SK-N-SH treated with all-trans-retinoic acid at 6 μM for 48 hours (cell line): ENCODE results near the gene JAML.

Experiments used
- ATAC-seq: fragments of 200-7000 bp; cut with Tn5 transposase; 3 replicates; pipeline ENCODE4 v1.9.1; 2020; ENCODE audit warnings: mild to moderate bottlenecking, moderate library complexity
- ARNTL ChIP-seq: fragments of 450-650 bp; formaldehyde crosslinking; IDR thresholded peaks from 2 replicates; pipeline ENCODE4 v1.5.0; 2020; ENCODE audit warnings: low read depth, mild to moderate bottlenecking, moderate library complexity, borderline replicate concordance
- BACH2 ChIP-seq: fragments of 250-450 bp; sonication (Bioruptor Pico); IDR thresholded peaks from 2 replicates; pipeline ENCODE4 v1.9.0; 2021; ENCODE audit warnings: mild to moderate bottlenecking, borderline replicate concordance
- ESRRG ChIP-seq: fragments of 250-450 bp; sonication (Bioruptor Pico); IDR thresholded peaks from 2 replicates; pipeline ENCODE4 v1.6.1; 2021; ENCODE audit warnings: mild to moderate bottlenecking
- GLIS3 ChIP-seq: fragments of 250-450 bp; sonication (Bioruptor Pico); IDR thresholded peaks from 2 replicates; pipeline ENCODE4 v1.5.0; 2020; ENCODE audit warnings: mild to moderate bottlenecking, moderate library complexity
- ISL1 ChIP-seq: fragments of 250-450 bp; sonication (Bioruptor Pico); IDR thresholded peaks from 2 replicates; pipeline ENCODE4 v2.1.2; 2022; ENCODE audit warnings: mild to moderate bottlenecking, moderate library complexity
- OSR1 ChIP-seq: fragments of 250-450 bp; sonication (Bioruptor Pico); IDR thresholded peaks from 2 replicates; pipeline ENCODE4 v1.8.0; 2022; ENCODE audit warnings: moderate library complexity, mild to moderate bottlenecking, inconsistent platforms
- PPARA ChIP-seq: fragments of 250-450 bp; sonication (Bioruptor Pico); IDR thresholded peaks from 2 replicates; pipeline ENCODE4 v1.5.0; 2020; ENCODE audit warnings: mild to moderate bottlenecking, borderline replicate concordance
- RARB ChIP-seq: fragments of 250-450 bp; sonication (Bioruptor Pico); IDR thresholded peaks from 2 replicates; pipeline ENCODE4 v1.8.0; 2021; ENCODE audit warnings: mild to moderate bottlenecking, moderate library complexity
- SNAI2 ChIP-seq: fragments of 250-450 bp; sonication (Bioruptor Pico); IDR thresholded peaks from 2 replicates; pipeline ENCODE4 v1.5.0; 2020; ENCODE audit warnings: mild to moderate bottlenecking, moderate library complexity
- TCF4 ChIP-seq: fragments of 250-450 bp; sonication (Bioruptor Pico); IDR thresholded peaks from 2 replicates; pipeline ENCODE4 v1.8.0; 2021; ENCODE audit warnings: mild to moderate bottlenecking, moderate library complexity, borderline replicate concordance
- ZFP3 ChIP-seq: fragments of 250-450 bp; sonication (Bioruptor Pico); IDR thresholded peaks from 2 replicates; pipeline ENCODE4 v1.5.0; 2020; ENCODE audit warnings: mild to moderate bottlenecking, moderate library complexity
- ZNF70 ChIP-seq: fragments of 450-650 bp; formaldehyde crosslinking; IDR thresholded peaks from 2 replicates; pipeline ENCODE4 v1.5.0; 2020; ENCODE audit warnings: mild to moderate bottlenecking, moderate library complexity
- ZNF8 ChIP-seq: fragments of 450-650 bp; formaldehyde crosslinking; IDR thresholded peaks from 2 replicates; pipeline ENCODE4 v1.5.0; 2020; ENCODE audit warnings: mild to moderate bottlenecking, moderate library complexity
- TF ChIP-seq, protein P1 (sequence below): fragments of 250-450 bp; sonication (Bioruptor Pico); IDR thresholded peaks from 2 replicates; pipeline ENCODE4 v1.8.0; 2021; ENCODE audit warnings: low read depth, mild to moderate bottlenecking, moderate library complexity, borderline replicate concordance
- TF ChIP-seq, protein P2 (sequence below): fragments of 250-450 bp; sonication (Bioruptor Pico); IDR thresholded peaks from 2 replicates; pipeline ENCODE4 v1.8.0; 2020; ENCODE audit warnings: mild to moderate bottlenecking, moderate library complexity, borderline replicate concordance
- TF ChIP-seq, protein P3 (sequence below): fragments of 250-450 bp; sonication (Bioruptor Pico); IDR thresholded peaks from 2 replicates; pipeline ENCODE4 v1.5.0; 2020; ENCODE audit warnings: mild to moderate bottlenecking, moderate library complexity
- TF ChIP-seq, protein P4 (sequence below): fragments of 250-450 bp; sonication (Bioruptor Pico); IDR thresholded peaks from 2 replicates; pipeline ENCODE4 v1.5.1; 2021; ENCODE audit warnings: mild to moderate bottlenecking, moderate library complexity
- TF ChIP-seq, protein P5 (sequence below): fragments of 250-450 bp; sonication (Bioruptor Pico); IDR thresholded peaks from 2 replicates; pipeline ENCODE4 v1.5.1; 2020; ENCODE audit warnings: low read depth, mild to moderate bottlenecking, moderate library complexity

Gene JAML

DNA sequence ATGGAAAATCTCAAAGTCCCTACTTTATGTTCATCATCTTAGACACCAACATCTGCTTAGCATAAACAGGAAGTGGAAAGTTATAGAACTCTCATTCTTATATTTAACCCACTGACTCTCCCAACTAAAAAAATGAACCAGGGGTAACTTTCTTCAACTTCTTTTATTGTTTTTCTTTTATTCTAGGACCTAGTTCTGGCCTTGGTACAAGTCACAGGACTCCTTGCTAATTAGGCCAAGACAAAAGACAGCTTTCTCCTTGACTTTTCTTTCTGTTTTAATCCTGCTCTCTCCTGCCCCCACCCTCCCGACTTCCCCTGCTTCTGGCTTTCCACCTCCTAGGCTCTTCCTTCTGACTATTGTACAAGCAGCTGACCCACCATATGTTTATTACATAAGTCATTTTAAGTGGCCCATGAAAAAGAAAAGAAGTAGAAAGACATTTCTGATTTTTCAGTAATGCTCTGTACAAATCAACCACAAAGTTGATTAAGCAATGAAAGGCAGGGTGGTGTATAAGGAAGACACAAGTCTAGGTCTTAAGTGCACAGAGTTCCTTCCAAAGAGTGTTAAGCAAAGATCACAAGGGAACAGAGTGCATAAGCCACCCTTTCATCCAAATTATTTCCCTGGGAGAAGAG is 18.3 kb downstream of the JAML start:
- ATAC-seq, result no peak
- TF ChIP-seq, protein P1, sequence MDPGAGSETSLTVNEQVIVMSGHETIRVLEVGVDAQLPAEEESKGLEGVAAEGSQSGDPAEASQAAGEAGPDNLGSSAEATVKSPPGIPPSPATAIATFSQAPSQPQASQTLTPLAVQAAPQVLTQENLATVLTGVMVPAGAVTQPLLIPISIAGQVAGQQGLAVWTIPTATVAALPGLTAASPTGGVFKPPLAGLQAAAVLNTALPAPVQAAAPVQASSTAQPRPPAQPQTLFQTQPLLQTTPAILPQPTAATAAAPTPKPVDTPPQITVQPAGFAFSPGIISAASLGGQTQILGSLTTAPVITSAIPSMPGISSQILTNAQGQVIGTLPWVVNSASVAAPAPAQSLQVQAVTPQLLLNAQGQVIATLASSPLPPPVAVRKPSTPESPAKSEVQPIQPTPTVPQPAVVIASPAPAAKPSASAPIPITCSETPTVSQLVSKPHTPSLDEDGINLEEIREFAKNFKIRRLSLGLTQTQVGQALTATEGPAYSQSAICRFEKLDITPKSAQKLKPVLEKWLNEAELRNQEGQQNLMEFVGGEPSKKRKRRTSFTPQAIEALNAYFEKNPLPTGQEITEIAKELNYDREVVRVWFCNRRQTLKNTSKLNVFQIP, result no peak
- TF ChIP-seq SNAI2 (CRISPR knock-in tag), result no peak
- TF ChIP-seq TCF4, result no peak
- TF ChIP-seq OSR1 (CRISPR knock-in tag), result no peak
- TF ChIP-seq RARB (CRISPR knock-in tag), result no peak
- TF ChIP-seq, protein P2, sequence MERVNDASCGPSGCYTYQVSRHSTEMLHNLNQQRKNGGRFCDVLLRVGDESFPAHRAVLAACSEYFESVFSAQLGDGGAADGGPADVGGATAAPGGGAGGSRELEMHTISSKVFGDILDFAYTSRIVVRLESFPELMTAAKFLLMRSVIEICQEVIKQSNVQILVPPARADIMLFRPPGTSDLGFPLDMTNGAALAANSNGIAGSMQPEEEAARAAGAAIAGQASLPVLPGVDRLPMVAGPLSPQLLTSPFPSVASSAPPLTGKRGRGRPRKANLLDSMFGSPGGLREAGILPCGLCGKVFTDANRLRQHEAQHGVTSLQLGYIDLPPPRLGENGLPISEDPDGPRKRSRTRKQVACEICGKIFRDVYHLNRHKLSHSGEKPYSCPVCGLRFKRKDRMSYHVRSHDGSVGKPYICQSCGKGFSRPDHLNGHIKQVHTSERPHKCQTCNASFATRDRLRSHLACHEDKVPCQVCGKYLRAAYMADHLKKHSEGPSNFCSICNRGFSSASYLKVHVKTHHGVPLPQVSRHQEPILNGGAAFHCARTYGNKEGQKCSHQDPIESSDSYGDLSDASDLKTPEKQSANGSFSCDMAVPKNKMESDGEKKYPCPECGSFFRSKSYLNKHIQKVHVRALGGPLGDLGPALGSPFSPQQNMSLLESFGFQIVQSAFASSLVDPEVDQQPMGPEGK, result no peak
- TF ChIP-seq ARNTL, result no peak
- TF ChIP-seq, protein P3, sequence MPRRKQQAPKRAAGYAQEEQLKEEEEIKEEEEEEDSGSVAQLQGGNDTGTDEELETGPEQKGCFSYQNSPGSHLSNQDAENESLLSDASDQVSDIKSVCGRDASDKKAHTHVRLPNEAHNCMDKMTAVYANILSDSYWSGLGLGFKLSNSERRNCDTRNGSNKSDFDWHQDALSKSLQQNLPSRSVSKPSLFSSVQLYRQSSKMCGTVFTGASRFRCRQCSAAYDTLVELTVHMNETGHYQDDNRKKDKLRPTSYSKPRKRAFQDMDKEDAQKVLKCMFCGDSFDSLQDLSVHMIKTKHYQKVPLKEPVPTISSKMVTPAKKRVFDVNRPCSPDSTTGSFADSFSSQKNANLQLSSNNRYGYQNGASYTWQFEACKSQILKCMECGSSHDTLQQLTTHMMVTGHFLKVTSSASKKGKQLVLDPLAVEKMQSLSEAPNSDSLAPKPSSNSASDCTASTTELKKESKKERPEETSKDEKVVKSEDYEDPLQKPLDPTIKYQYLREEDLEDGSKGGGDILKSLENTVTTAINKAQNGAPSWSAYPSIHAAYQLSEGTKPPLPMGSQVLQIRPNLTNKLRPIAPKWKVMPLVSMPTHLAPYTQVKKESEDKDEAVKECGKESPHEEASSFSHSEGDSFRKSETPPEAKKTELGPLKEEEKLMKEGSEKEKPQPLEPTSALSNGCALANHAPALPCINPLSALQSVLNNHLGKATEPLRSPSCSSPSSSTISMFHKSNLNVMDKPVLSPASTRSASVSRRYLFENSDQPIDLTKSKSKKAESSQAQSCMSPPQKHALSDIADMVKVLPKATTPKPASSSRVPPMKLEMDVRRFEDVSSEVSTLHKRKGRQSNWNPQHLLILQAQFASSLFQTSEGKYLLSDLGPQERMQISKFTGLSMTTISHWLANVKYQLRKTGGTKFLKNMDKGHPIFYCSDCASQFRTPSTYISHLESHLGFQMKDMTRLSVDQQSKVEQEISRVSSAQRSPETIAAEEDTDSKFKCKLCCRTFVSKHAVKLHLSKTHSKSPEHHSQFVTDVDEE (CRISPR knock-in tag), result no peak
- no peak for TF ChIP-seq ZNF8 (CRISPR knock-in tag)

DNA sequence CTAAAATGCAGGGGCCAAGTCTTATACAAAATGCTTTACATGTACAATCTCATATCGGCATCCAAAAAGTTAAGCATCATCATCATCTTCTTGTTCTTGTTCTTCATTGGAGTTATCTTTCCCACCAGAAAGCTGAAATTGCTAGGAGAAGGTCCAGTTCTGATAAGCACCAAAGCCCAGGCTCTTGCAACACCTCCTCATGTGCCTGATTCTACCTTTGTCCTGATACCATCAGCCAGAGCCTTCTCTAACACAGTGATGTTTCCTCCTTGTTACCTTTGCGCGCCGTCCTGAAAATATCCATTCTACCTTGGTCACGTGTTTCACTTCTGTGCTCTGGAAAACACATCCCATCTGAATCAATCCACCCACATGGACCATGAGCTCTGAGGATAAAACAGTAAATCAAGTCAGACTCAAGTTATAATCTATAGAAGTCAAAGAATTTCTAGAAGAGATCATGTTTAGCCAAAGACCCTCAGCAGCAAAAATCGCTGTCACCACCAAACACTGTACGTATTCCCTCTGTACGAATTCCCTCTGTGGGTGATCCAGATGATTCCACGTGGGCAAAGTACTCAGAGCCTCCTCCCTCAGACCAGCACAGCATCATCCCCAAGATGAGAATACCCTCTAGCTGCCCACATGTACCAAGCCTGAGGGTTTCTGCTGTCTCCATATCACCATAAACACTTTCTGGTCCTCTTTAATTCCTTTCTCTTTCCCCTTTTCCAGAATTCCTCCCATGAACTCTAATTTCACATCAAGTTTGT is 19.0 kb downstream of the JAML start:
- ATAC-seq, result no peak
- TF ChIP-seq, protein P4, sequence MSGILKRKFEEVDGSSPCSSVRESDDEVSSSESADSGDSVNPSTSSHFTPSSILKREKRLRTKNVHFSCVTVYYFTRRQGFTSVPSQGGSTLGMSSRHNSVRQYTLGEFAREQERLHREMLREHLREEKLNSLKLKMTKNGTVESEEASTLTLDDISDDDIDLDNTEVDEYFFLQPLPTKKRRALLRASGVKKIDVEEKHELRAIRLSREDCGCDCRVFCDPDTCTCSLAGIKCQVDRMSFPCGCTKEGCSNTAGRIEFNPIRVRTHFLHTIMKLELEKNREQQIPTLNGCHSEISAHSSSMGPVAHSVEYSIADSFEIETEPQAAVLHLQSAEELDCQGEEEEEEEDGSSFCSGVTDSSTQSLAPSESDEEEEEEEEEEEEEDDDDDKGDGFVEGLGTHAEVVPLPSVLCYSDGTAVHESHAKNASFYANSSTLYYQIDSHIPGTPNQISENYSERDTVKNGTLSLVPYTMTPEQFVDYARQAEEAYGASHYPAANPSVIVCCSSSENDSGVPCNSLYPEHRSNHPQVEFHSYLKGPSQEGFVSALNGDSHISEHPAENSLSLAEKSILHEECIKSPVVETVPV (CRISPR knock-in tag), result no peak
- TF ChIP-seq, protein P3 (CRISPR knock-in tag), result no peak
- no peak for TF ChIP-seq ESRRG
- TF ChIP-seq ZNF8 (CRISPR knock-in tag), result no peak
- no peak for TF ChIP-seq ZFP3 (CRISPR knock-in tag)
- TF ChIP-seq RARB (CRISPR knock-in tag), result no peak
- TF ChIP-seq OSR1 (CRISPR knock-in tag), result no peak
- TF ChIP-seq TCF4, result no peak
- TF ChIP-seq SNAI2 (CRISPR knock-in tag), result no peak
- TF ChIP-seq, protein P5, sequence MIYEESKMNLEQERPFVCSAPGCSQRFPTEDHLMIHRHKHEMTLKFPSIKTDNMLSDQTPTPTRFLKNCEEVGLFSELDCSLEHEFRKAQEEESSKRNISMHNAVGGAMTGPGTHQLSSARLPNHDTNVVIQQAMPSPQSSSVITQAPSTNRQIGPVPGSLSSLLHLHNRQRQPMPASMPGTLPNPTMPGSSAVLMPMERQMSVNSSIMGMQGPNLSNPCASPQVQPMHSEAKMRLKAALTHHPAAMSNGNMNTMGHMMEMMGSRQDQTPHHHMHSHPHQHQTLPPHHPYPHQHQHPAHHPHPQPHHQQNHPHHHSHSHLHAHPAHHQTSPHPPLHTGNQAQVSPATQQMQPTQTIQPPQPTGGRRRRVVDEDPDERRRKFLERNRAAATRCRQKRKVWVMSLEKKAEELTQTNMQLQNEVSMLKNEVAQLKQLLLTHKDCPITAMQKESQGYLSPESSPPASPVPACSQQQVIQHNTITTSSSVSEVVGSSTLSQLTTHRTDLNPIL (CRISPR knock-in tag), result no peak
- TF ChIP-seq GLIS3 (CRISPR knock-in tag), result no peak
- TF ChIP-seq ZNF70 (CRISPR knock-in tag), result no peak
- TF ChIP-seq BACH2 (CRISPR knock-in tag), result no peak
- TF ChIP-seq PPARA (CRISPR knock-in tag), result no peak
- no peak for TF ChIP-seq ISL1 (CRISPR knock-in tag)
- TF ChIP-seq, protein P2, result no peak
